HG03175 (cell line): ENCODE results near the gene PCNT.
A peak's percentile ranks its signal among the peaks of the same experiment; 100 is the strongest.
"Not testable (repeated sequence)": the region's sequence is repeated elsewhere in the genome, so short reads cannot be mapped to it uniquely, and the experiment has no call there.

Source experiments
- ATAC-seq: cut with Tn5 transposase; IDR thresholded peaks from one replicate; pipeline ENCODE4 v1.9.1; 2021; ENCODE audit warnings: mild to moderate bottlenecking, moderate library complexity; ENCODE audit not compliant: unreplicated experiment

The PCNT gene

DNA sequence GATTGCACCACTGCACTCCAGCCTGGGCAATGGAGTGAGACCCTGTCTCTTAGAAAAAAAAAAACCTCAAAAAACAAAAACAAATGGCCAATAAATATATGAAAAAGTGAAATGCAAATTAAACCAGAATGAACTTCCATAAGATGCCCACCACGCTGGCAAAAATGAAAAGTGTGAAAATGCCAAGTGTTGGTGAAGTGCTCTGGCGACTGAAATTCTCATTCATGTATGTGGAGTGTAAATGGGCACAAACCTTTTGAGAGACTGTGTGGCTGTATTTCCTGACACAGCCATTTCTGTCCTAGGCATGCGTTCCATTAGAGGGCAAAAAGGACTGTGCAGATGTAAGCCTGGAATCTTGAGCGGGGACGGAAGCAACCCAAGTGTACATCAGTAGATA lies 19.5 kb upstream of the PCNT start:
- no peak for ATAC-seq

GRCh38 chr21:46304955-46305354 lies 19.0 kb upstream of the PCNT start:
- ATAC-seq = no peak

- ATAC-seq = no peak
Observed at GRCh38 chr21:46307625-46308024, 16.3 kb upstream of the PCNT start.

DNA sequence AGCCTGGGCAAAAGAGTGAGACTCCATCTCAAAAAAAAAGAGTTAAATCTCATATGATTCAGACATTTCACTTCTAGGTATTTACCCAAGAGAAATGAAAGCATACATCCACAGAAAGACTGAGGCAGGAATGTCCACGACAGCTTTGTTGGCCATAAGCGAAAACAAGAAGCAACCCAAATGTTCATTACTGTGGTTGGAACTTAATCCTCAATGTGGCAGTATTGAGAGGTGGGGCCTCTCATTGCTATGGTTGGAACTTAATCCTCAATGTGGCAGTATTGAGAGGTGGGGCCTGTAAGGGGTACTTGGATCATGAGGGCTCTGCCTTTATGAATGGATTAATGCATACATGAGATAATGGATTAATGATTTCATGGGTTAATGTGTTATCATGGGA lies 15.5 kb upstream of the PCNT start:
- no peak for ATAC-seq

- not testable (repeated sequence) for ATAC-seq
Observed at GRCh38 chr21:46310260-46310659, 13.7 kb upstream of the PCNT start.

- ATAC-seq = no peak
Observed at GRCh38 chr21:46311568-46311967, 12.4 kb upstream of the PCNT start.

GRCh38 chr21:46312949-46313348 lies 11.0 kb upstream of the PCNT start:
- ATAC-seq = no peak

GRCh38 chr21:46314441-46315020 lies 9.4 kb upstream of the PCNT start:
- ATAC-seq = no peak

DNA sequence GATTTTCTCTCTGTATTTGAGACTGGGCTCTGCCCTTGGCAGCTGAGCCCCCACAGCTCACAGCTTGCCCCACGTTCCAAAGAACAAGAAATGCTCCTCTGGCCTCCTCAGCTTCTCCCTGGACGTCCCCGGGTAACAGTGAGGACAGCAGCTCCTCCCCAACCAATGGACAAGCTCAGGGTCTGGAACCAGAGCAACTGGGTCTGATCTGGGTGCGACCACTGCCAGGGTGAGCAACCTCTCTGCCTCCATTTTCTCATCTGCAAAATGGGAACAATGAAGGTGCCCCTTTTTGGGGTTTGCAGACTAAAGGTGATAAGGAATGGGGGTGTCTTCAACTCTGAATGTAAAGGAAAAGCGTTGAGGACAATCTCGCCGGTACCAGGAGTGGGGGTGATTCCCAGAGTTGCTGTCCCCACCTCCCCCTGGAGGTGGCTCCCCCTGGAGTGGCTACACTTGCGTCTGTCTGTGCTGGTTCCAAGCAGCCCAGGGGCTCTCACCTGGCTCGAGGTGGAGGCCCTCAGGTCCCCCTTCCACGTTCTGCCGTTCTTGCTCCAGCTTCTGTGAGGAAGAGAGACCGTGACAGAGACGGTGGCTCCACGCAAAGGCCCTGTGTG lies 7.1 kb upstream of the PCNT start:
- ATAC-seq = no peak

- no peak for ATAC-seq
Observed at GRCh38 chr21:46317710-46318463, 6.1 kb upstream of the PCNT start.

- ATAC-seq = no peak
Observed at GRCh38 chr21:46318464-46318845, 5.5 kb upstream of the PCNT start.

- no peak for ATAC-seq
Observed at GRCh38 chr21:46319186-46319585, 4.8 kb upstream of the PCNT start.

- ATAC-seq = no peak
Observed at GRCh38 chr21:46320331-46320801, 3.6 kb upstream of the PCNT start.

- no peak for ATAC-seq
Observed at GRCh38 chr21:46322351-46323226, 1.4 kb upstream of the PCNT start.

- ATAC-seq = peak; percentile 4
Observed at GRCh38 chr21:46323227-46323709, 688 bp upstream of the PCNT start.

- ATAC-seq = peak; percentile 64
Observed at GRCh38 chr21:46324390-46325072, 575 bp downstream of the PCNT start.

GRCh38 chr21:46325073-46325912 lies 1.3 kb downstream of the PCNT start:
- ATAC-seq = no peak

DNA sequence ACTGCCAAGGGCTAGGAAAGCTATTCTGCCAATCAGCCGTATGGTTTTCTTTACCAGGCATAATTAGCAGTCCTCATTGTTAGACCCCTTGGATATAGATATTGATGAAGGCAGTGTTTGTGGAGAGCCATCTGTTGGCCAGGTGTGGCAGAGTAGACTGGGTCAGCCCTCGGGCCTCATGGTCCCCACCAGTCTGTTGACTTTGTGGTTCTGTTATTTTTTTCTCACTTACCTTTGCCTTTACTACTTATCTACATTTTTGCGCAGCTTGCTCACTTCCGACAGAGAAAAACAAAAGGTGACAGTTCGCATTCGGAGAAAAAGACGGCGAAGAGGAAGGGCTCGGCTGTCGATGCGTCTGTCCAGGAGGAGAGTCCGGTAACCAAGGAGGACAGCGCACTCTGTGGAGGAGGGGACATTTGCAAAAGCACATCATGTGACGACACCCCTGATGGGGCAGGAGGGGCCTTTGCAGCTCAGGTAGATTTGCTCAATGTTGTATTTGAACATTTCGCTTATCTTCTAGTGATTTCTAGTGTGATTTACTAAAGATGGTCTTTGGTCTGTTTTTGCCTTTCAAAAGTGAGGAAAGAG lies 2.3 kb downstream of the PCNT start:
- ATAC-seq = no peak

DNA sequence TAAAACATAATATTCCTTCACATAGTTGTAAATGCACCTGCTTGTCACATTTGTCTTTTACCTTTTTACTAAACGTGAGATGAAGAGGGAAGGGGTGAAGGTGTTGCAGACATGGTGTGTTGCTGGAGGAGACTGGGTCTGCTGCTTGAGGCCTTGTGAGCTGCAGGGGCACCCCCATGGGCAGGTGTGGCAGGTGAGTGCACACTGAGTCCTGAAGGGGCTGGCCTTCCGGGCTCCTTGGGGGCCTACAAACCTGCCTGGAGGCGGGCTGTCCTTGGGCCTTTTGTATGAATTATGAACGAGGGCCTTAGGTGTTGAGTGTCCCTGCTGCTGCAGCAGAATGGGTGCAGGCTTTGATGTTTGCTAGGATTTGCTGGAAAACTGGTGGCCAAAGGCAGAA lies 3.8 kb downstream of the PCNT start:
- ATAC-seq = no peak
